GM12878 (cell line): ENCODE data around the gene ACVR2A. TPM values are rescaled to one million over a fixed set of nuclear protein-coding genes. Genes with fewer than 3 reads are reported as not detected.

Experiments
- ATAC-seq: fragments of 200-7000 bp; cut with Tn5 transposase; 3 replicates; pipeline ENCODE4 v1.9.1; 2020; ENCODE audit warnings: mild to moderate bottlenecking, moderate library complexity
- BruUV-seq: library from RNA; stranded (reverse); fragments of 400-500 nt; replicated peaks from 2 replicates; lab custom pipeline; 2021; lab: Mats Ljungman, UMichigan
- CTCF ChIA-PET: fragments of 300-600 bp; sonication (Branson Sonifier 250); formaldehyde crosslinking; extraction: SDS; loops from one replicate; lab custom pipeline; 2021; ENCODE audit warnings: inconsistent platforms; lab: Yijun Ruan, JAX
- POLR2A ChIA-PET: fragments of 350-600 bp; formaldehyde crosslinking; extraction: SDS; loops from one replicate; lab custom pipeline; 2021; ENCODE audit warnings: inconsistent platforms; lab: Charles Lee
- RAD21 ChIA-PET: fragments of 300-600 bp; sonication (Branson Sonifier 250); formaldehyde crosslinking; loops from one replicate; lab custom pipeline; 2023; ENCODE audit warnings: antibody characterized with exemption; ENCODE audit not compliant: unreplicated experiment; lab: Charles Lee
- SMC1A ChIA-PET: fragments of 300-600 bp; sonication (Branson Sonifier 250); formaldehyde crosslinking; loops from one replicate; lab custom pipeline; 2023; ENCODE audit not compliant: unreplicated experiment, uncharacterized antibody; lab: Charles Lee
- DNase-seq: peaks from one replicate; pipeline ENCODE4 v3.0.0-alpha.2; 2011; ENCODE audit warnings: low read depth, low spot score
- FAIRE-seq: peaks from 3 replicates; lab custom pipeline; 2011; peaks lifted over from hg19 to GRCh38; lab: Jason Lieb, UNC
- H2AFZ ChIP-seq: 2 replicates; pipeline ENCODE4 v1.6.0; 2011; ENCODE audit warnings: low read depth, low read length, control low read depth; ENCODE audit not compliant: control insufficient read depth
- H3K27ac ChIP-seq: 2 replicates; pipeline ENCODE4 v1.5.1; 2011; ENCODE audit warnings: control low read depth; ENCODE audit not compliant: control insufficient read depth, insufficient read depth
- H3K27me3 ChIP-seq, 2 experiments: replicated peaks in 1 of 2; 2 replicates each; pipeline versions ENCODE4 v1.6.0 to v1.6.1; 2011; ENCODE audit warnings: low read length in 1 of 2; ENCODE audit not compliant: control insufficient read depth in 2 of 2, insufficient read depth in 2 of 2
- H3K36me3 ChIP-seq, 2 experiments: 2 replicates each; pipeline ENCODE4 v1.5.1; 2011; ENCODE audit warnings: low read length in 1 of 2; ENCODE audit not compliant: control insufficient read depth in 2 of 2, insufficient read depth in 2 of 2
- H3K4me1 ChIP-seq: 2 replicates; pipeline ENCODE4 v1.6.1; 2011; ENCODE audit warnings: mild to moderate bottlenecking, low read length, moderate library complexity, mixed read lengths; ENCODE audit not compliant: control insufficient read depth, insufficient read depth
- H3K4me2 ChIP-seq: 2 replicates; pipeline ENCODE4 v1.6.0; 2011; ENCODE audit warnings: control low read depth; ENCODE audit not compliant: control insufficient read depth, insufficient read depth
- H3K4me3 ChIP-seq: fragments of 200-600 bp; sonication (generic); 2 replicates; pipeline ENCODE4 v1.5.1; 2016
- H3K79me2 ChIP-seq: 2 replicates; pipeline ENCODE4 v1.6.0; 2011; ENCODE audit warnings: low read length; ENCODE audit not compliant: control insufficient read depth, insufficient read depth
- H3K9ac ChIP-seq: 2 replicates; pipeline ENCODE4 v1.8.0; 2011; ENCODE audit warnings: low read length, control low read depth, mixed read lengths; ENCODE audit not compliant: control insufficient read depth, insufficient read depth
- H3K9me3 ChIP-seq: replicated peaks from 3 replicates; pipeline ENCODE4 v1.5.1; 2011; ENCODE audit warnings: mild to moderate bottlenecking, low read length; ENCODE audit not compliant: control insufficient read depth, insufficient read depth
- H4K20me1 ChIP-seq: 2 replicates; pipeline ENCODE4 v1.6.0; 2011; ENCODE audit not compliant: control insufficient read depth, insufficient read depth
- CREM ChIP-seq: IDR thresholded peaks from 2 replicates; pipeline ENCODE4 v1.6.1; 2014; ENCODE audit warnings: antibody characterized with exemption, low read depth
- EED ChIP-seq: sonication (generic); IDR thresholded peaks from 2 replicates; pipeline ENCODE4 v1.6.1; 2016; ENCODE audit warnings: antibody characterized with exemption, low read depth
- IRF4 ChIP-seq: IDR thresholded peaks from 2 replicates; pipeline ENCODE4 v1.6.1; 2011; ENCODE audit warnings: low read depth, low read length
- MYC ChIP-seq: IDR thresholded peaks from 2 replicates; pipeline ENCODE4 v1.6.1; 2011; ENCODE audit warnings: mild to moderate bottlenecking, low read length, moderate library complexity, inconsistent platforms; ENCODE audit not compliant: insufficient read depth, insufficient replicate concordance, insufficient read length, severe bottlenecking
- NFXL1 ChIP-seq: fragments of 450-650 bp; IDR thresholded peaks from 2 replicates; pipeline ENCODE4 v1.6.1; 2017; ENCODE audit warnings: antibody characterized with exemption, mild to moderate bottlenecking, borderline replicate concordance
- NFYA ChIP-seq: IDR thresholded peaks from 2 replicates; pipeline ENCODE4 v1.6.1; 2011; ENCODE audit warnings: low read depth, mild to moderate bottlenecking, low read length, improper control_type of control experiment, borderline replicate concordance
- RCOR1 ChIP-seq: conservative IDR thresholded peaks from 2 replicates; pipeline ENCODE4 v1.6.1; 2012; ENCODE audit warnings: low read depth, low read length, improper control_type of control experiment
- RFX5 ChIP-seq: IDR thresholded peaks from 2 replicates; pipeline ENCODE4 v1.6.1; 2011; ENCODE audit warnings: low read depth, low read length, improper control_type of control experiment
- SRF ChIP-seq, 2 experiments: IDR thresholded peaks; 2 replicates each; pipeline ENCODE4 v1.6.1; 2011; ENCODE audit warnings: low read depth in 2 of 2, low read length in 2 of 2, mild to moderate bottlenecking in 1 of 2, moderate library complexity in 1 of 2
- ZBED1 ChIP-seq: IDR thresholded peaks from 2 replicates; pipeline ENCODE4 v1.6.1; 2016; ENCODE audit warnings: borderline replicate concordance
- ZNF622 ChIP-seq: fragments of 450-650 bp; IDR thresholded peaks from 2 replicates; pipeline ENCODE4 v1.6.1; 2017; ENCODE audit warnings: mild to moderate bottlenecking, inconsistent platforms
- WGBS: methylation state at CpG from one replicate; pipeline ENCODE4 v1.1.6; 2016; ENCODE audit warnings: low lambda C conversion rate; ENCODE audit not compliant: insufficient replicate concordance, insufficient coverage; ENCODE audit errors: missing lambda C conversion rate; 5-methylcytosine and 5-hydroxymethylcytosine counted together
- in situ Hi-C: fragments of 300-500 bp; cut with MboI; formaldehyde crosslinking; loops from 9 replicates; pipeline ENCODE4 v1.14.3; 2018; ENCODE audit warnings: mixed read lengths
- intact Hi-C: fragments of 100-400 bp; cut with micrococcal nuclease; formaldehyde crosslinking; loops from one replicate; pipeline ENCODE4 v1.14.2; 2022; ENCODE audit not compliant: unreplicated experiment
- polyA plus RNA-seq, 11 experiments: library from polyadenylated mRNA; depleted of rRNA in 4 of 11; unstranded in 6 of 11; stranded (reverse) in 5 of 11; fragments of >200 nt; fragmentation: Nextera tagmentation in 4 of 11; fragmentation: Illumina TruSeq in 1 of 11; extraction: Ambion mirVana in 4 of 11; extraction: Trizol in 1 of 11; gene quantifications; 1 replicate in 1 of 11; 2 replicates in 10 of 11; pipeline versions ENCODE4 v1.2.1 to v1.2.3, GENCODE V29; 2011 to 2016; ENCODE audit warnings: inconsistent platforms in 2 of 11, missing spikeins in 2 of 11, low read depth in 1 of 11
- total RNA-seq, 4 experiments: library from RNA; depleted of rRNA in 3 of 4; stranded (reverse); fragments of >200 nt in 3 of 4; fragmentation: Illumina TruSeq in 1 of 4; extraction: Trizol in 1 of 4; gene quantifications; 2 replicates each; pipeline versions ENCODE4 v1.2.1 to v1.2.3, GENCODE V29; 2013 to 2021
- TF ChIP-seq, protein P1 (sequence below): fragments of 450-650 bp; IDR thresholded peaks from 2 replicates; pipeline ENCODE4 v1.6.1; 2017; ENCODE audit warnings: mild to moderate bottlenecking, low read depth, inconsistent platforms; ENCODE audit not compliant: poor library complexity, severe bottlenecking
- TF ChIP-seq, protein P2 (sequence below): IDR thresholded peaks from 2 replicates; pipeline ENCODE4 v1.6.1; 2012; ENCODE audit warnings: low read length, inconsistent platforms
- TF ChIP-seq, protein P3 (sequence below): fragments of 450-650 bp; IDR thresholded peaks from 2 replicates; pipeline ENCODE4 v1.6.1; 2017; ENCODE audit warnings: borderline replicate concordance
- TF ChIP-seq, protein P4 (sequence below): fragments of 450-650 bp; IDR thresholded peaks from 2 replicates; pipeline ENCODE4 v1.6.1; 2017; ENCODE audit warnings: low read depth, mild to moderate bottlenecking, moderate library complexity

The ACVR2A gene
- total and polyA plus RNA-seq, 10 of the 15 experiments (the other 5 are each of a cell fraction or from before 2014, with no cell fraction given) = 0.42 to 3.0 (median 1.7) TPM

DNA sequence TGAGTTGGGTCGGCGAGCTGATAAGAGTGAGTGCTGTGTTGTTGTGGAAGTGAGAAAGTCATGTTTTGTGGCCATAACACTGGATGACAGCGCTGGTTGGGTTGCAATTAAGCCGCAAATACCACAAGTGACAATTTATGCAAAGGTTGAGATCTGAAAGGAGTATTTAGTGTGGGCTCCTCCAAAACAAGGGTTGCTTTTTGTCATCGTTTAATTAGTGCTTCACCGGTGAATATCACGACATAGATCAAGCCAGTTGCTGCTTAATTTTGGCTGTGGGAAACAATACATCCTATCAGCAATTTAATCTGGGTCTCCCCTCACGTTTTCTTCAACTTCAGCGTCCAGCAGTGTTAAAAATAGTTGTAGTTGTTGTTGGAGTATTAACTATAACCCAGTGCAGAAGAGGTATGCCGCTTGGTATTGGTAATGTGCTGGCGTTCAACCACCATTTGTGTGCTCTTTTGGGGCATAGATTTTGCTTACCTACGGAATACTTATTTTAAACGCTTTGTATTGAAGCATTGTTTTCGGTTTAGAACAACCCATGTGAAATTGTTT is 662 bp downstream of the ACVR2A start (continued):
- TF ChIP-seq, protein P1, sequence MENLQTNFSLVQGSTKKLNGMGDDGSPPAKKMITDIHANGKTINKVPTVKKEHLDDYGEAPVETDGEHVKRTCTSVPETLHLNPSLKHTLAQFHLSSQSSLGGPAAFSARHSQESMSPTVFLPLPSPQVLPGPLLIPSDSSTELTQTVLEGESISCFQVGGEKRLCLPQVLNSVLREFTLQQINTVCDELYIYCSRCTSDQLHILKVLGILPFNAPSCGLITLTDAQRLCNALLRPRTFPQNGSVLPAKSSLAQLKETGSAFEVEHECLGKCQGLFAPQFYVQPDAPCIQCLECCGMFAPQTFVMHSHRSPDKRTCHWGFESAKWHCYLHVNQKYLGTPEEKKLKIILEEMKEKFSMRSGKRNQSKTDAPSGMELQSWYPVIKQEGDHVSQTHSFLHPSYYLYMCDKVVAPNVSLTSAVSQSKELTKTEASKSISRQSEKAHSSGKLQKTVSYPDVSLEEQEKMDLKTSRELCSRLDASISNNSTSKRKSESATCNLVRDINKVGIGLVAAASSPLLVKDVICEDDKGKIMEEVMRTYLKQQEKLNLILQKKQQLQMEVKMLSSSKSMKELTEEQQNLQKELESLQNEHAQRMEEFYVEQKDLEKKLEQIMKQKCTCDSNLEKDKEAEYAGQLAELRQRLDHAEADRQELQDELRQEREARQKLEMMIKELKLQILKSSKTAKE = no peak
- TF ChIP-seq ZBED1 (peak; percentile 58; the same call in 1 of the 2 replicates), MYC (no peak), CREM (no peak), ZNF622 (no peak)
- TF ChIP-seq, all 136 proteins: peak for 19

DNA sequence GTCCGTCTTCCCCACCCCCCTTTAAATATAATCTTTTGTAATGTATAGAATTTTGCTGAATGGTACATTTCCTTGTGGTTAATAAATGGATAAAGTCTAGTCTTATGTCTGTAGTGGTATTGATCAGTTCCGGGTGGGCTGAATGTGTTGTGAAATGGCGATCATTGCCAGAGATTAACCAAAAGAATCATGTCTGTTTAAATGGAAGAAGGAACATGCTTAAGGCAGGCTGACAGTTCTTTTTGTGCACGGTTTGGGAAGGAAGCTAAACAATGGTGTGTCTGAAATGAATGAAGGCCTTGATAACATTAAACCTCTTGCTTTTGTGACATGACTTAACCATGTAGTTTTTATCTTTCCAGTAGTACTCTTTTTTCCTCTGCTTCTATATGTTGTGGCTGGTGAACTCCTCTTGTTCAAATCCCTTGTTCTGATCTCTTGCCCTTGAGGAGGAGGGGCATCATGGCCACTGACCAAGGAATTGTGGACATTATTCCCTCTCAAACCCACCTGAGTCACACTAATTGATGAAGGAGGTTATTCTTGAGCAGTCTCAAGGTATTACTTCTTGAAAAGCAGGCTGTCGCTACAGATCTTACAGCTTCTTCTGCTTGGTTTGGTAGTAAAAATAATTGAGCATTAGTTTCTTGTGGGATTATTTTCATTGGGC is 1.7 kb downstream of the ACVR2A start:
- in situ Hi-C loops = no loop called here
- ChIA-PET POLR2A (no interaction called here), SMC1A (interaction anchor here (0.7 to 1.0 kb wide), 2 partner anchors 43 to 675 kb away, joined by 3 read pairs; no protein-coding TSS in a partner anchor), RAD21 (interaction anchor here (1.0 to 1.7 kb wide), 2 partner anchors 40 to 64 kb away, joined by 3 to 4 read pairs; no protein-coding TSS in a partner anchor), CTCF (no interaction called here)
- WGBS = 90% methylated on average over 5 of the region's 5 CpGs
- no peak for ATAC-seq
- H3K27me3 ChIP-seq = peaks cover 0 to 9% of the 10 kb centered on the region in 2 experiments; a peak in 1 of 4 replicates
- FAIRE-seq = no peak
- H3K4me2 ChIP-seq = peak overlapping the region; percentile 49
- no peaks in the 10 kb centered on the region; the same call in 1 of the 2 replicates for H3K4me1 ChIP-seq
- no peaks in the 10 kb centered on the region for H3K79me2 ChIP-seq
- H2AFZ ChIP-seq = no peak overlapping the region
- intact Hi-C loops = no loop called here
- peak overlapping the region; percentile 70; the same call in 1 of the 2 replicates for H3K4me3 ChIP-seq
- BruUV-seq = no TSS peak
- H4K20me1 ChIP-seq = no peaks in the 10 kb centered on the region
- H3K9ac ChIP-seq = no peak overlapping the region
- no peak for DNase-seq
- no peaks in the 10 kb centered on the region for H3K36me3 ChIP-seq
- no peak overlapping the region for H3K27ac ChIP-seq
- no peaks in the 10 kb centered on the region; the same call in 1 of the 3 replicates for H3K9me3 ChIP-seq
- no peak for TF ChIP-seq IRF4
- no peak for TF ChIP-seq RFX5
- TF ChIP-seq, protein P2, sequence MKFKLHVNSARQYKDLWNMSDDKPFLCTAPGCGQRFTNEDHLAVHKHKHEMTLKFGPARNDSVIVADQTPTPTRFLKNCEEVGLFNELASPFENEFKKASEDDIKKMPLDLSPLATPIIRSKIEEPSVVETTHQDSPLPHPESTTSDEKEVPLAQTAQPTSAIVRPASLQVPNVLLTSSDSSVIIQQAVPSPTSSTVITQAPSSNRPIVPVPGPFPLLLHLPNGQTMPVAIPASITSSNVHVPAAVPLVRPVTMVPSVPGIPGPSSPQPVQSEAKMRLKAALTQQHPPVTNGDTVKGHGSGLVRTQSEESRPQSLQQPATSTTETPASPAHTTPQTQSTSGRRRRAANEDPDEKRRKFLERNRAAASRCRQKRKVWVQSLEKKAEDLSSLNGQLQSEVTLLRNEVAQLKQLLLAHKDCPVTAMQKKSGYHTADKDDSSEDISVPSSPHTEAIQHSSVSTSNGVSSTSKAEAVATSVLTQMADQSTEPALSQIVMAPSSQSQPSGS = no peak
- TF ChIP-seq EED = no peak
- TF ChIP-seq, protein P3, sequence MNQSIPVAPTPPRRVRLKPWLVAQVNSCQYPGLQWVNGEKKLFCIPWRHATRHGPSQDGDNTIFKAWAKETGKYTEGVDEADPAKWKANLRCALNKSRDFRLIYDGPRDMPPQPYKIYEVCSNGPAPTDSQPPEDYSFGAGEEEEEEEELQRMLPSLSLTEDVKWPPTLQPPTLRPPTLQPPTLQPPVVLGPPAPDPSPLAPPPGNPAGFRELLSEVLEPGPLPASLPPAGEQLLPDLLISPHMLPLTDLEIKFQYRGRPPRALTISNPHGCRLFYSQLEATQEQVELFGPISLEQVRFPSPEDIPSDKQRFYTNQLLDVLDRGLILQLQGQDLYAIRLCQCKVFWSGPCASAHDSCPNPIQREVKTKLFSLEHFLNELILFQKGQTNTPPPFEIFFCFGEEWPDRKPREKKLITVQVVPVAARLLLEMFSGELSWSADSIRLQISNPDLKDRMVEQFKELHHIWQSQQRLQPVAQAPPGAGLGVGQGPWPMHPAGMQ = no peak
- no peak for TF ChIP-seq SRF (IDR thresholded peaks at IDR 0.05; ENCODE audit: low read depth in 2 of 2, low read length in 2 of 2)
- TF ChIP-seq RCOR1 = no peak
- TF ChIP-seq, protein P4, sequence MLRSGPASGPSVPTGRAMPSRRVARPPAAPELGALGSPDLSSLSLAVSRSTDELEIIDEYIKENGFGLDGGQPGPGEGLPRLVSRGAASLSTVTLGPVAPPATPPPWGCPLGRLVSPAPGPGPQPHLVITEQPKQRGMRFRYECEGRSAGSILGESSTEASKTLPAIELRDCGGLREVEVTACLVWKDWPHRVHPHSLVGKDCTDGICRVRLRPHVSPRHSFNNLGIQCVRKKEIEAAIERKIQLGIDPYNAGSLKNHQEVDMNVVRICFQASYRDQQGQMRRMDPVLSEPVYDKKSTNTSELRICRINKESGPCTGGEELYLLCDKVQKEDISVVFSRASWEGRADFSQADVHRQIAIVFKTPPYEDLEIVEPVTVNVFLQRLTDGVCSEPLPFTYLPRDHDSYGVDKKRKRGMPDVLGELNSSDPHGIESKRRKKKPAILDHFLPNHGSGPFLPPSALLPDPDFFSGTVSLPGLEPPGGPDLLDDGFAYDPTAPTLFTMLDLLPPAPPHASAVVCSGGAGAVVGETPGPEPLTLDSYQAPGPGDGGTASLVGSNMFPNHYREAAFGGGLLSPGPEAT = no peak
- TF ChIP-seq NFXL1 = no peak
- TF ChIP-seq NFYA = no peak
